ENCODE results near the gene SH3RF3.

Gene SH3RF3

DNA sequence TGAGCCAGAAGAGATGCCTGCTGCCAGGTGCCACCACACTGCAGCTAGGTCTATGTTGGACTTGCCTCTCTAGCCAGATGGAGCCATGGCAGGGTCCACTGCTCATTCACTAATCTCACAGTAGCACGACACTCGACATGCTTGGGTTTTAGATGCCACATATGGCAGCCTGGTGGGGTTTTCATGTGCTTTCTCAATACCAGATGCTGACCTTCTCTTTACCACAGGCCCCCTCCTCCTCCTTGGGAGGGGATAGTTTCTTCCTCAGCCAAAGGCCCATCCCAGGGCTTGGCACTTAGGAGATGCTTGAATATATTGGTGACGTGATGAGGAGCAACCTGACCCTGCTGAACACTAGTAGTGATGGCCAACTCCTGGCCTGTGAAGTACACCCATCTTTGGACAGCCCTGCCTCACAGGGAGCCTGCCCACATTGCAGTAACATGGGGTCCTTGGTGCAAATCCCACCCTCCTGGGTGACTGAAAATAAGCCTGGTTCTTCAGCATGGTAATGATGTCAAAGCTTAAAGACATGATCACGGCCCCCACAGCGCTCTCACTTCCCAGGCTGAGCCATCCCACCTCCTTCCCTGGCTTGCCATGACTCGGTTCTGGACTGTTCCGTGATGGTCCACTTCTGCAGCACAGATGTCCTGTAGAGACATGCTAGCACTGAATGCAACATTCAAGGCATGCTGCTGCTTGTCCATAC, 227.5 kb downstream of the SH3RF3 start:
- TF ChIP-seq GLIS3 (CRISPR knock-in tag; IDR thresholded peaks at IDR 0.05), result no peak
- TF ChIP-seq ESRRG (CRISPR knock-in tag; IDR thresholded peaks at IDR 0.05), result no peak
- no peak for TF ChIP-seq ZFP30 (CRISPR knock-in tag; IDR thresholded peaks at IDR 0.05)
- TF ChIP-seq, protein P1, sequence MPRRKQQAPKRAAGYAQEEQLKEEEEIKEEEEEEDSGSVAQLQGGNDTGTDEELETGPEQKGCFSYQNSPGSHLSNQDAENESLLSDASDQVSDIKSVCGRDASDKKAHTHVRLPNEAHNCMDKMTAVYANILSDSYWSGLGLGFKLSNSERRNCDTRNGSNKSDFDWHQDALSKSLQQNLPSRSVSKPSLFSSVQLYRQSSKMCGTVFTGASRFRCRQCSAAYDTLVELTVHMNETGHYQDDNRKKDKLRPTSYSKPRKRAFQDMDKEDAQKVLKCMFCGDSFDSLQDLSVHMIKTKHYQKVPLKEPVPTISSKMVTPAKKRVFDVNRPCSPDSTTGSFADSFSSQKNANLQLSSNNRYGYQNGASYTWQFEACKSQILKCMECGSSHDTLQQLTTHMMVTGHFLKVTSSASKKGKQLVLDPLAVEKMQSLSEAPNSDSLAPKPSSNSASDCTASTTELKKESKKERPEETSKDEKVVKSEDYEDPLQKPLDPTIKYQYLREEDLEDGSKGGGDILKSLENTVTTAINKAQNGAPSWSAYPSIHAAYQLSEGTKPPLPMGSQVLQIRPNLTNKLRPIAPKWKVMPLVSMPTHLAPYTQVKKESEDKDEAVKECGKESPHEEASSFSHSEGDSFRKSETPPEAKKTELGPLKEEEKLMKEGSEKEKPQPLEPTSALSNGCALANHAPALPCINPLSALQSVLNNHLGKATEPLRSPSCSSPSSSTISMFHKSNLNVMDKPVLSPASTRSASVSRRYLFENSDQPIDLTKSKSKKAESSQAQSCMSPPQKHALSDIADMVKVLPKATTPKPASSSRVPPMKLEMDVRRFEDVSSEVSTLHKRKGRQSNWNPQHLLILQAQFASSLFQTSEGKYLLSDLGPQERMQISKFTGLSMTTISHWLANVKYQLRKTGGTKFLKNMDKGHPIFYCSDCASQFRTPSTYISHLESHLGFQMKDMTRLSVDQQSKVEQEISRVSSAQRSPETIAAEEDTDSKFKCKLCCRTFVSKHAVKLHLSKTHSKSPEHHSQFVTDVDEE (CRISPR knock-in tag; IDR thresholded peaks at IDR 0.05), result no peak
- no peak for TF ChIP-seq ARNTL (CRISPR knock-in tag; IDR thresholded peaks at IDR 0.05; ENCODE audit: borderline replicate concordance, low read depth)
- no peak for TF ChIP-seq ZNF8 (CRISPR knock-in tag; IDR thresholded peaks at IDR 0.05)
- TF ChIP-seq SNAI2 (CRISPR knock-in tag; IDR thresholded peaks at IDR 0.05), result no peak
- no peak for TF ChIP-seq OSR1 (CRISPR knock-in tag; IDR thresholded peaks at IDR 0.05)
- TF ChIP-seq ZC3H10 (CRISPR knock-in tag; IDR thresholded peaks at IDR 0.05), result no peak
- no peak for TF ChIP-seq RARB (CRISPR knock-in tag; IDR thresholded peaks at IDR 0.05)
- TF ChIP-seq, protein P2, sequence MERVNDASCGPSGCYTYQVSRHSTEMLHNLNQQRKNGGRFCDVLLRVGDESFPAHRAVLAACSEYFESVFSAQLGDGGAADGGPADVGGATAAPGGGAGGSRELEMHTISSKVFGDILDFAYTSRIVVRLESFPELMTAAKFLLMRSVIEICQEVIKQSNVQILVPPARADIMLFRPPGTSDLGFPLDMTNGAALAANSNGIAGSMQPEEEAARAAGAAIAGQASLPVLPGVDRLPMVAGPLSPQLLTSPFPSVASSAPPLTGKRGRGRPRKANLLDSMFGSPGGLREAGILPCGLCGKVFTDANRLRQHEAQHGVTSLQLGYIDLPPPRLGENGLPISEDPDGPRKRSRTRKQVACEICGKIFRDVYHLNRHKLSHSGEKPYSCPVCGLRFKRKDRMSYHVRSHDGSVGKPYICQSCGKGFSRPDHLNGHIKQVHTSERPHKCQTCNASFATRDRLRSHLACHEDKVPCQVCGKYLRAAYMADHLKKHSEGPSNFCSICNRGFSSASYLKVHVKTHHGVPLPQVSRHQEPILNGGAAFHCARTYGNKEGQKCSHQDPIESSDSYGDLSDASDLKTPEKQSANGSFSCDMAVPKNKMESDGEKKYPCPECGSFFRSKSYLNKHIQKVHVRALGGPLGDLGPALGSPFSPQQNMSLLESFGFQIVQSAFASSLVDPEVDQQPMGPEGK (CRISPR knock-in tag; IDR thresholded peaks at IDR 0.05; ENCODE audit: borderline replicate concordance), result no peak
- TF ChIP-seq CSDC2 (CRISPR knock-in tag; IDR thresholded peaks at IDR 0.05), result no peak
- TF ChIP-seq POU6F1 (CRISPR knock-in tag; IDR thresholded peaks at IDR 0.05; ENCODE audit: borderline replicate concordance, low read depth), result no peak
- TF ChIP-seq ZNF70 (CRISPR knock-in tag; IDR thresholded peaks at IDR 0.05), result no peak
- TF ChIP-seq, protein P3, sequence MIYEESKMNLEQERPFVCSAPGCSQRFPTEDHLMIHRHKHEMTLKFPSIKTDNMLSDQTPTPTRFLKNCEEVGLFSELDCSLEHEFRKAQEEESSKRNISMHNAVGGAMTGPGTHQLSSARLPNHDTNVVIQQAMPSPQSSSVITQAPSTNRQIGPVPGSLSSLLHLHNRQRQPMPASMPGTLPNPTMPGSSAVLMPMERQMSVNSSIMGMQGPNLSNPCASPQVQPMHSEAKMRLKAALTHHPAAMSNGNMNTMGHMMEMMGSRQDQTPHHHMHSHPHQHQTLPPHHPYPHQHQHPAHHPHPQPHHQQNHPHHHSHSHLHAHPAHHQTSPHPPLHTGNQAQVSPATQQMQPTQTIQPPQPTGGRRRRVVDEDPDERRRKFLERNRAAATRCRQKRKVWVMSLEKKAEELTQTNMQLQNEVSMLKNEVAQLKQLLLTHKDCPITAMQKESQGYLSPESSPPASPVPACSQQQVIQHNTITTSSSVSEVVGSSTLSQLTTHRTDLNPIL (CRISPR knock-in tag; IDR thresholded peaks at IDR 0.05; ENCODE audit: low read depth), result no peak
- TF ChIP-seq BACH2 (CRISPR knock-in tag; IDR thresholded peaks at IDR 0.05; ENCODE audit: borderline replicate concordance), result no peak
- TF ChIP-seq TCF4 (CRISPR knock-in tag; IDR thresholded peaks at IDR 0.05; ENCODE audit: borderline replicate concordance), result no peak
- no peak for TF ChIP-seq ISL1 (CRISPR knock-in tag; IDR thresholded peaks at IDR 0.05)
- no peak for TF ChIP-seq PPARA (CRISPR knock-in tag; IDR thresholded peaks at IDR 0.05; ENCODE audit: borderline replicate concordance)
- no peak for TF ChIP-seq TOX (CRISPR knock-in tag; IDR thresholded peaks at IDR 0.05; ENCODE audit: borderline replicate concordance)
- no peak for ATAC-seq

GRCh38 chr2:109364217-109364616, 235.2 kb downstream of the SH3RF3 start:
- ATAC-seq, result no peak
- no peak for TF ChIP-seq ZC3H10 (CRISPR knock-in tag; IDR thresholded peaks at IDR 0.05)
- no peak for TF ChIP-seq ZFP3 (CRISPR knock-in tag; IDR thresholded peaks at IDR 0.05)

GRCh38 chr2:109365131-109365530, 236.1 kb downstream of the SH3RF3 start:
- TF ChIP-seq ZFP30 (CRISPR knock-in tag; IDR thresholded peaks at IDR 0.05), result no peak
- TF ChIP-seq ZFP3 (CRISPR knock-in tag; IDR thresholded peaks at IDR 0.05), result no peak
- no peak for TF ChIP-seq RARB (CRISPR knock-in tag; IDR thresholded peaks at IDR 0.05)
- no peak for TF ChIP-seq TOX (CRISPR knock-in tag; IDR thresholded peaks at IDR 0.05; ENCODE audit: borderline replicate concordance)
- no peak for TF ChIP-seq ARNTL (CRISPR knock-in tag; IDR thresholded peaks at IDR 0.05; ENCODE audit: borderline replicate concordance, low read depth)
- TF ChIP-seq, protein P1 (CRISPR knock-in tag; IDR thresholded peaks at IDR 0.05), result no peak
- no peak for TF ChIP-seq ZNF70 (CRISPR knock-in tag; IDR thresholded peaks at IDR 0.05)
- no peak for TF ChIP-seq ZNF565 (CRISPR knock-in tag; conservative IDR thresholded peaks at IDR 0.05; ENCODE audit: low read depth)
- no peak for TF ChIP-seq PPARA (CRISPR knock-in tag; IDR thresholded peaks at IDR 0.05; ENCODE audit: borderline replicate concordance)
- no peak for TF ChIP-seq BACH2 (CRISPR knock-in tag; IDR thresholded peaks at IDR 0.05; ENCODE audit: borderline replicate concordance)
- TF ChIP-seq SNAI2 (CRISPR knock-in tag; IDR thresholded peaks at IDR 0.05), result no peak
- TF ChIP-seq, protein P3 (CRISPR knock-in tag; IDR thresholded peaks at IDR 0.05; ENCODE audit: low read depth), result no peak
- TF ChIP-seq ISL1 (CRISPR knock-in tag; IDR thresholded peaks at IDR 0.05), result no peak
- TF ChIP-seq, protein P2 (CRISPR knock-in tag; IDR thresholded peaks at IDR 0.05; ENCODE audit: borderline replicate concordance), result no peak

More at GRCh38 chr2:109365131-109365530, 236.1 kb downstream of the SH3RF3 start:
- no peak for ATAC-seq

Data from SK-N-SH treated with all-trans-retinoic acid at 6 μM for 48 hours (cell line).